ENCODE results near the gene TMEM8B. TPM values are rescaled to one million over a fixed set of nuclear protein-coding genes. Genes with fewer than 3 reads are reported as not detected.

Gene TMEM8B
- total RNA-seq, 1 experiment from 2014 or later, result 7.2 TPM

GRCh38 chr9:35868933-35869332 lies 39.9 kb downstream of the TMEM8B start:
- Histone ChIP-seq H3K9ac (ENCODE audit: low read length) (no peak overlapping the region), H3K27ac (ENCODE audit: low read depth, low read length) (no peak overlapping the region), H3K4me2 (ENCODE audit: low read length) (no peak overlapping the region), H4K20me1 (ENCODE audit: insufficient read depth) (no peaks in the 10 kb centered on the region), H3K9me2 (ENCODE audit: insufficient read depth) (no peaks in the 10 kb centered on the region), H3K4me3 (replicated peaks in 1 of 2; ENCODE audit: low read depth in 1 of 2, low read length in 2 of 2) (no peak overlapping the region), H2AFZ (ENCODE audit: low read depth, low read length, poor library complexity, severe bottlenecking) (no peak overlapping the region), H3K79me2 (ENCODE audit: insufficient read depth, low read length) (no peaks in the 10 kb centered on the region), H3K36me3 (ENCODE audit: control insufficient read depth in 1 of 2, insufficient read depth in 2 of 2, low read length in 2 of 2) (no peaks in the 10 kb centered on the region), H3K9me3 (ENCODE audit: control insufficient read depth in 1 of 2, insufficient read depth in 1 of 2, low read depth in 1 of 2, low read length in 2 of 2) (no peaks in the 10 kb centered on the region), H3K27me3 (ENCODE audit: insufficient read depth, low read length) (no peaks in the 10 kb centered on the region), H3K4me1 (ENCODE audit: control insufficient read depth in 1 of 2, insufficient read depth in 2 of 2, low read length in 2 of 2) (peaks cover 3 to 6% of the 10 kb centered on the region in 2 experiments; a peak in 2 of 4 replicates)
- ChIA-PET POLR2A (no interaction called here), CTCF (interaction anchor here (1.8 kb wide), 1 partner anchor 14 kb away, joined by 5 read pairs; no protein-coding TSS in a partner anchor), RAD21 (ENCODE audit: low non-redundant PET in 1 of 2, low total read pairs in 2 of 2, uncharacterized antibody in 2 of 2, unreplicated experiment in 2 of 2) (no interaction called here)
- TF ChIP-seq SP1 (IDR thresholded peaks at IDR 0.05; ENCODE audit: low read depth) (no peak), EZH2phosphoT487 (IDR thresholded peaks at IDR 0.05; ENCODE audit: borderline replicate concordance) (no peak), REST (IDR thresholded peaks at IDR 0.05; ENCODE audit: low read depth) (no peak), JUND (IDR thresholded peaks at IDR 0.05) (no peak), YY1 (IDR thresholded peaks at IDR 0.05; ENCODE audit: extremely low read depth, insufficient replicate concordance, low read depth, low read length) (no peak), ZFX (IDR thresholded peaks at IDR 0.05) (no peak), POLR2A (IDR thresholded peaks at IDR 0.05; ENCODE audit: borderline replicate concordance, extremely low read depth, insufficient read depth, insufficient read length) (no peak), POLR2AphosphoS5 (IDR thresholded peaks at IDR 0.05; ENCODE audit: low read depth, low read length) (no peak), ZNF274 (IDR thresholded peaks at IDR 0.05; ENCODE audit: low read depth, low read length) (no peak), ELF1 (IDR thresholded peaks at IDR 0.05; ENCODE audit: borderline replicate concordance, low read depth) (no peak), CBX3 (IDR thresholded peaks at IDR 0.05; ENCODE audit: low read depth) (no peak), FOSL1 (IDR thresholded peaks at IDR 0.05; ENCODE audit: low read depth) (no peak)
- TF ChIP-seq, protein P1, sequence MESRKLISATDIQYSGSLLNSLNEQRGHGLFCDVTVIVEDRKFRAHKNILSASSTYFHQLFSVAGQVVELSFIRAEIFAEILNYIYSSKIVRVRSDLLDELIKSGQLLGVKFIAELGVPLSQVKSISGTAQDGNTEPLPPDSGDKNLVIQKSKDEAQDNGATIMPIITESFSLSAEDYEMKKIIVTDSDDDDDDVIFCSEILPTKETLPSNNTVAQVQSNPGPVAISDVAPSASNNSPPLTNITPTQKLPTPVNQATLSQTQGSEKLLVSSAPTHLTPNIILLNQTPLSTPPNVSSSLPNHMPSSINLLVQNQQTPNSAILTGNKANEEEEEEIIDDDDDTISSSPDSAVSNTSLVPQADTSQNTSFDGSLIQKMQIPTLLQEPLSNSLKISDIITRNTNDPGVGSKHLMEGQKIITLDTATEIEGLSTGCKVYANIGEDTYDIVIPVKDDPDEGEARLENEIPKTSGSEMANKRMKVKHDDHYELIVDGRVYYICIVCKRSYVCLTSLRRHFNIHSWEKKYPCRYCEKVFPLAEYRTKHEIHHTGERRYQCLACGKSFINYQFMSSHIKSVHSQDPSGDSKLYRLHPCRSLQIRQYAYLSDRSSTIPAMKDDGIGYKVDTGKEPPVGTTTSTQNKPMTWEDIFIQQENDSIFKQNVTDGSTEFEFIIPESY (IDR thresholded peaks at IDR 0.05; ENCODE audit: extremely low read depth, insufficient replicate concordance, low read length), result no peak
- TF ChIP-seq, protein P2, sequence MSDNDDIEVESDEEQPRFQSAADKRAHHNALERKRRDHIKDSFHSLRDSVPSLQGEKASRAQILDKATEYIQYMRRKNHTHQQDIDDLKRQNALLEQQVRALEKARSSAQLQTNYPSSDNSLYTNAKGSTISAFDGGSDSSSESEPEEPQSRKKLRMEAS (IDR thresholded peaks at IDR 0.05), result no peak
- TF ChIP-seq, protein P3, sequence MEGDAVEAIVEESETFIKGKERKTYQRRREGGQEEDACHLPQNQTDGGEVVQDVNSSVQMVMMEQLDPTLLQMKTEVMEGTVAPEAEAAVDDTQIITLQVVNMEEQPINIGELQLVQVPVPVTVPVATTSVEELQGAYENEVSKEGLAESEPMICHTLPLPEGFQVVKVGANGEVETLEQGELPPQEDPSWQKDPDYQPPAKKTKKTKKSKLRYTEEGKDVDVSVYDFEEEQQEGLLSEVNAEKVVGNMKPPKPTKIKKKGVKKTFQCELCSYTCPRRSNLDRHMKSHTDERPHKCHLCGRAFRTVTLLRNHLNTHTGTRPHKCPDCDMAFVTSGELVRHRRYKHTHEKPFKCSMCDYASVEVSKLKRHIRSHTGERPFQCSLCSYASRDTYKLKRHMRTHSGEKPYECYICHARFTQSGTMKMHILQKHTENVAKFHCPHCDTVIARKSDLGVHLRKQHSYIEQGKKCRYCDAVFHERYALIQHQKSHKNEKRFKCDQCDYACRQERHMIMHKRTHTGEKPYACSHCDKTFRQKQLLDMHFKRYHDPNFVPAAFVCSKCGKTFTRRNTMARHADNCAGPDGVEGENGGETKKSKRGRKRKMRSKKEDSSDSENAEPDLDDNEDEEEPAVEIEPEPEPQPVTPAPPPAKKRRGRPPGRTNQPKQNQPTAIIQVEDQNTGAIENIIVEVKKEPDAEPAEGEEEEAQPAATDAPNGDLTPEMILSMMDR (IDR thresholded peaks at IDR 0.05 in 2 of 3, conservative IDR thresholded peaks at IDR 0.05 in 1 of 3; ENCODE audit: borderline replicate concordance in 1 of 3, insufficient read depth in 1 of 3, low read depth in 2 of 3, low read length in 2 of 3), result no peak
- intact Hi-C loops (cut with micrococcal nuclease), result no loop called here
- DNase-seq (ENCODE audit: low read depth, low spot score), result no peak
- no peak for ATAC-seq
- BruUV-seq (replicated peaks), result no TSS peak
